Upper lobe of left lung (tissue), 4 donors: ENCODE measurements around the gene BRIP1.

Experiments used
- CTCF ChIP-seq, 6 experiments: fragments of 450-650 bp in 4 of 6; fragments of 200-600 bp in 2 of 6; sonication (generic) in 2 of 6; IDR thresholded peaks; one replicate each; pipeline ENCODE4 v1.5.1; 2016 to 2019; ENCODE audit warnings: antibody characterized with exemption in 6 of 6
- EP300 ChIP-seq, 4 donors: sonication (generic); formaldehyde crosslinking; IDR thresholded peaks; one replicate each; pipeline ENCODE4 v1.5.1; 2017; ENCODE audit warnings: antibody characterized with exemption in 4 of 4, control low read depth in 2 of 4
- POLR2A ChIP-seq, 4 donors: fragments of 450-650 bp; IDR thresholded peaks; one replicate each; pipeline ENCODE4 v1.5.1; 2016 to 2017; ENCODE audit warnings: antibody characterized with exemption in 4 of 4, mild to moderate bottlenecking in 2 of 4
- POLR2AphosphoS5 ChIP-seq, 2 donors: sonication (generic); formaldehyde crosslinking; IDR thresholded peaks; one replicate each; pipeline ENCODE4 v1.5.1; 2017; ENCODE audit warnings: antibody characterized with exemption in 2 of 2

DNA sequence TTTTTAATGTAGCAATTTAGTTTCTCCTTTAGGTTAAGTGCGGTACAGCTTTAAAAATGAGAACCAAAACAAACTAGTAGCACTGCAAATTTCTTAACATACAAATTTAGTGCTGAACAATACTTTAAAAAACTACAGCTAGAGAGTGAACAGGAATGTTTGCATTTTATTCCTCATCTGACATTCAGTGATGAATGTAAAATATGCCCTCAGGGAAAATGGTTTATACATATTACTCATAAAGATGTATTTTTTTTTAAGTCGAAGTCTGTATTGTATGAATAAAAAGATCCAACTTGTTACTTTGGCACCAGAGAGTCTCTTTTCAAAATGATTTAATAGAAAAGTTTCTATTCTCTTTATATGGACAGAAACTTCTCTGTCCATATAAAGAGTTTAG lies 96.8 kb downstream of the BRIP1 start:
- TF ChIP-seq CTCF (IDR thresholded peaks at IDR 0.05) (no peak), POLR2AphosphoS5 (IDR thresholded peaks at IDR 0.05) (no peak), POLR2A (IDR thresholded peaks at IDR 0.05) (no peak), EP300 (IDR thresholded peaks at IDR 0.05) (no peak)
